HG02571 (cell line): Measurements from ENCODE around the gene ENTPD6.

Experiments
- ATAC-seq: cut with Tn5 transposase; IDR thresholded peaks from one replicate; pipeline ENCODE4 v1.9.1; 2021; ENCODE audit warnings: mild to moderate bottlenecking, moderate library complexity; ENCODE audit not compliant: unreplicated experiment

The ENTPD6 gene

DNA sequence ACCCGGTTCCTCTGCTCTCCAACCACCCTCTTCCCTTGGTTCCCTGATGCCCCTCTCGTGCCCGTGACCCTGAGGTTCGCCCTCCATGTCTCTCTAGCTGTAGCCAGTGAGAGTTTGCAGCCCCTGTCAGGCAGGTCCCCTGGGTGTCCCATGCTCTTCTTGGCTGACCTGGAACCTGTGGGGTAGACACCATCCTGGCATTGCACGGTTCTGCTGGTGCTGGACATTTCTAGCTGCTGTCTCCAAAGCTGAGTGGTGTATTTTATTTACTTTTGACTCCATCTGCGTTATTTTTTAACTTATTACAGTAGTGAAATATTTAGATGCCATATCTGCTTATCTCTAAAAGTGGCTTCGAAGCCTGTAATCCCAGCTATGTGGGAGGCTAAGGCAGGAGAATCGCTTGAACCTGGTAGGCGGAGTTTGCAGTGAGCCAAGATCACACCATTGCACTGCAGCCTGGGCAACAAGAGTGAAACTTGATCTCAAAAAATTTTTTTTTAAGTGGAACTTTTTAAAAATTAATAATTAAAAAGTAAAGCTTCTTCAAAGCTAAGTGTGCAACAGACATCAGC lies 12.5 kb downstream of the ENTPD6 start:
- no peak for ATAC-seq

DNA sequence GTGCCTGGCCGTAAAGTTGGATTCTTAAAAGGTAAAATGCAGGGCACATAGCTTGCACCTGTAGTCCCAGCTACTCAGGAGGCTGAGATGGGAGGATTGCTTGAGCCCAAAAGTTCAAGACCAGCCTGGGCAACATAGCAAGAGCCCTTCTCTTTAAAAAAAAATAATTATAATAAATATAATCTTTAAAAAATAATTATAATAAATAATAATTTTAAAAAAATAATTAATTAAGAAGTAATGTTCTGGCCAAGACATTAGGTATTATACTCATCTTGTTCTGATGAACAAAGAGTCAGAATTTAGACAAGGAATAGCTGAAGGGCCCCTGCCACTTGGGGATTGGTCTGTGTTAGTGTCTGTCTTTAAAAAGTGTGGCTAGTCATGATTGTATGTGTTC lies 13.9 kb downstream of the ENTPD6 start:
- ATAC-seq = no peak

DNA sequence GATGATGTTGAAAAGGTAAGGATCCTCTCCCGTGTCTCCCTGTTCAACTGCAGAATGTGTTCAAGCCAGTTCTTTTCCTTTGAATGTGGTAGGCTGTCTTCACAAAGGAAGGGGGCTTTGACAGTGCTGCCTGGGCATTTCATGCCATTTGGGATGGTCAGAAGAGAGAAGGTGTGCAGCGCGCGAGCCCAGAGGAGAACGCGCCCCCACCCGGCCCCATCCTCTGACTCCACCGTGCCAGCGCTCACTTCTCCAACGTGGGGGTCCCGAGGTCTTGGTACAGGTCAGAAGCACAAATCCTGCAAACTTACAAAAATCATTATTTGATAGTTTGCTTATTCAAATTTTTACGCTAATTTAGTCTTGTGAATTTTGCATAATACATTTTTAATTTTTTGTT lies 14.4 kb downstream of the ENTPD6 start:
- ATAC-seq = no peak

DNA sequence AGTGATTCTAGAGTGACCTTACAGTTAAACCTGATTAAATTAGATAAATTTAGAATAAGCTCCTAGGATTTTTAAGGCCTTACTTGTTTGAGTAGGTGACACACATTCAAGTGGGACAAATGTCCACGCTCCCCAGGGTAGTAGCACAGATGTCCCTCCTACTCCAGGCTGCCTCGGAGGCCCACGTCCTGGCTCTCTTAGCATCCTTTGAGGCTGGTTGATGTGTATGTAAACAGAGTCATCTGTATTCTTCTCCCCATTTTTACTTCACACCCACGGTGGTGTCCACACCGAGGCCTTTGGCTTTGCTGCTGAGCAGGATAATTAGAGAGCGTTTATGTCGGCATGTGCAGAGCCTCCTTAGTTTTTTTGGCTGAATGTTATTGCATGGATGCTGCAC lies 15.8 kb downstream of the ENTPD6 start:
- no peak for ATAC-seq

DNA sequence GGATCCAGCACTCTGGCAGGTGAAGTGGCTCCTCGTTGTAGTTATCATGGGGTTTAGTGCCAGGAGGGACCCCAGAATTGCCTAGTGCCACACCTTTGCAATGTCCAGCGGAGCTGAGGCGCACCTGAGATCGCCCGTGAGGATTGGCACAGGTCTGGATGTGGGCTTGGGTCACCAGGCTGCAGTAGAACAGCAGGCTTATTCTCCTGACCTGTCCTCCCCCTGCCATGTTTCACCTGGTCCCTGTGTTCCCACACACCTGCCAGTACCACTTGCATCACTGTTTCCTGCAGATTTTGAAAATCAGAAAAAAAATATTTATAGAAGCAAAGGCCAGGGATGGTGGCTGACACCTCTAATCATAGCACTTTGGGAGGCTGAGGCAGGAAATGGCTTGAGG lies 16.7 kb downstream of the ENTPD6 start:
- no peak for ATAC-seq

DNA sequence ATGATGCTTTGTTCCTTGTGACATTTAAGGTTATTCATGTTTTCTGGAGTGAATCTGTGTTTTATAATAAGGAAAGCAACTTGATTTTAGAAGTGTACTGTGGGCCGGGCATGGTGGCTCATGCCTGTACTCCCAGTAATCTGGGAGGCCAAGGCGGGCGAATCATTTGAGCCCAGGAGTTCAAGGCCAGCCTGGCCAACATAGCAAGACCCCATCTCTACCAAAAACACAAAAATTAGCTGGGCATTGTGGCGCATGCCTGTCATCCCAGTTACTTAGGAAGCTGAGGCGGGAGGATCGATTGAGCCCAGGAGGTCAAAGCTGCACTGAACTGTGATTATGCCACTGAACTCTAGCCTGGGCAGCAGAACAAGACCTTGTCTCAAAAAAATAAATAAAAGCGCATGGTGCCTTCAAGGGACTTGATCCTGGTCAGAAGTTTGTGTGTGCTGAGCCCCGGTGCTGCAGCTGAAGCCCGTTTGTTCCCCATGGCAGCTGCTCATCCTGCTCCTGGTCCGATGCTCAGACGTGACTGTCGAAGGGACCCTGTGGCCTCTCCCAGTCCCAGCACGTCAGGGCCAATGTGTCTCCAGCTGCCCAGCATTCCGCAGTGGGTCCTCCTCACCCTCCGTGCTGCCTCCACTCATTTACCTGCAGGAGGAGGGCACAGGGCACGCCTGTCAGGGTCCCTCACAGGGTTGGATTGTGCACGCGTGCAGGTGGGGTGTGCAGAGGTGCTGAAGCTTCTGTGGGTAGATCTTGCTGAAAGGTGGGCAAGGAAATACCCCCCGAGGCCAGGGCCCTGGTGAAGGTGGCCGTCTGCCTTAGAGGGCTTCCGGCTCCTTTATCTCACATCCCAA lies 18.3 kb downstream of the ENTPD6 start:
- ATAC-seq = no peak

DNA sequence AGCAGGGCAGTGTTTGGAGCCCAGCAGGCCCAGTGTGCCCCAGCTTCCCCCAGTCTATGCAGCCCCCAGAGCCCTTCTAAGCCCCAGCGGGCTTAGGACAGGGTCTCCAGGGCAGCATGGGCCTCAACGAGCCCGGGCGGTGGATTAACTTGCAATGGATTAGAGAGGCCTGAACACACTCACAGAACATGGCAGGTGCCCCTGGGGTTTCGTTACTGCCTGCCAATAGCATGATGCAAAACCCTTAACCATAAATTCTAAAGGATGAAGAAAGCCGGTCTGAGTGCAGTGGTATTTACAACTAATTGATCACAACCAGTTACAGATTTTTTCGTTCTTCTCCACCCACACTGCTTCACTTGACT lies 18.9 kb downstream of the ENTPD6 start:
- no peak for ATAC-seq

DNA sequence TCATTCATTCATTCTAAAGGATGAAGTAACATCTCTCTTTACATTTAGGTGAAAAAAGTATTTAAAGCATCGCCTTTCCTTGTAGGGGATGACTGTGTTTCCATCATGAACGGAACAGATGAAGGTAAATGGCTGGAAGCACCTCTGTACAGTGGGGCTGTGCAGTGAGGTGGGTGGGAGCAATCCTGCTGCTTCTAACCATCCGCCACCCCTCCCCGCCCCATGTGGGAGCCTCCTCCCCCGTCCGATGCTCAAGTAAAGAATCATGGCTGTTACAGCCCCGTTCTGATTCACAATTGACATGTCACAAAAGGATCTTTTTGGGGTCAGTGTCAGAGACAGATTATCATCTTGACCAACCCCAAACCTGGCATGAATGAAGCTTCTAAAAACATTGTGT lies 19.3 kb downstream of the ENTPD6 start:
- no peak for ATAC-seq

DNA sequence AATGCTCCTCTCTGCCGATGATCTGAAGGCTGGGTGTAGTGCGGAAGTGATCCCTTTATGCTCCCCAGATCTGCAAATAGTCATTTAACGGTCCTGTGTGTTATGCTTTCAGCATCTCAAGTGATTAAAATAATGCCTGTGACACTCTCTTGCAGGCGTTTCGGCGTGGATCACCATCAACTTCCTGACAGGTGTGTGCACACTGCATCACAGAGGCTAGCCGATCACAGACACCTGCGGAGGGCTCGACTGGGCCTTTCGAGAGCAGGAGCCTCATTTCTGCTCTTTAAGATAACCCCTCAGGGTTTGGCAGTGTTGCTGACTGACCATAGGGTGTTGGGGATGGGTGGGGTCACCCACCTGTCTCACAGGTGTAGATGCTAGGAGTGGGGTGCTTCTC lies 20.0 kb downstream of the ENTPD6 start:
- no peak for ATAC-seq

DNA sequence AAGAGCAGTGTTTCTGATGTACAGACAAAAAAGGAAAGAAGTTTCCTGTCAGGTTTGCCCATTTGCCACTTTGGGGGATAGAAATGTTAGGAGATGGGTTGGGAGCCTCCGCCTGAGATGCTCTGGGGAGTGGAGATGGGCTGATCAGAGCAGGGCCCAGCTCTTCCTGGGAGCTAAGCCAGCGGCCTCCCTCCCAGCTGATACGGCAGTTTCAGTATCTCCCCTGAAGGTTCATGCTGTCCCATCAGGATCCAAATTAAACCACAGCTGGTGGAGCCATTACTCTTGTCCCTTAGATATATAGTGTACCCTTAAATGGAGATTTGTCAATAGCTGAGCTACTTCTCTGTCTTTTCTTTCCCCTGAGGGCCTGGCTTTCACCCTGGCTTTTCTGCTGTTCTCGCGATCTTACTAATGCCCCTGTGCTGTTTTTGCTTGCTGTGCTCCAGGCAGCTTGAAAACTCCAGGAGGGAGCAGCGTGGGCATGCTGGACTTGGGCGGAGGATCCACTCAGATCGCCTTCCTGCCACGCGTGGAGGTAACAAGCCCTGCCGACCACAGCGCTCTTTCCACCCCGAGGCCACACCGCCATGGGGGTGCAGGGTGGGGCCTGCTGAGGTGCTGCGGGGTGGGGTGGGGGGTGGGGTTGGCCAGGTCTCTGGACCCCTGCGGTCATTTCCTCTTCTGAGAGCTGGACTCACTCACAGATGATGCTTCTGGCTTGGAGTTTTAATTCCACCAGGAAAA lies 20.9 kb downstream of the ENTPD6 start:
- no peak for ATAC-seq

DNA sequence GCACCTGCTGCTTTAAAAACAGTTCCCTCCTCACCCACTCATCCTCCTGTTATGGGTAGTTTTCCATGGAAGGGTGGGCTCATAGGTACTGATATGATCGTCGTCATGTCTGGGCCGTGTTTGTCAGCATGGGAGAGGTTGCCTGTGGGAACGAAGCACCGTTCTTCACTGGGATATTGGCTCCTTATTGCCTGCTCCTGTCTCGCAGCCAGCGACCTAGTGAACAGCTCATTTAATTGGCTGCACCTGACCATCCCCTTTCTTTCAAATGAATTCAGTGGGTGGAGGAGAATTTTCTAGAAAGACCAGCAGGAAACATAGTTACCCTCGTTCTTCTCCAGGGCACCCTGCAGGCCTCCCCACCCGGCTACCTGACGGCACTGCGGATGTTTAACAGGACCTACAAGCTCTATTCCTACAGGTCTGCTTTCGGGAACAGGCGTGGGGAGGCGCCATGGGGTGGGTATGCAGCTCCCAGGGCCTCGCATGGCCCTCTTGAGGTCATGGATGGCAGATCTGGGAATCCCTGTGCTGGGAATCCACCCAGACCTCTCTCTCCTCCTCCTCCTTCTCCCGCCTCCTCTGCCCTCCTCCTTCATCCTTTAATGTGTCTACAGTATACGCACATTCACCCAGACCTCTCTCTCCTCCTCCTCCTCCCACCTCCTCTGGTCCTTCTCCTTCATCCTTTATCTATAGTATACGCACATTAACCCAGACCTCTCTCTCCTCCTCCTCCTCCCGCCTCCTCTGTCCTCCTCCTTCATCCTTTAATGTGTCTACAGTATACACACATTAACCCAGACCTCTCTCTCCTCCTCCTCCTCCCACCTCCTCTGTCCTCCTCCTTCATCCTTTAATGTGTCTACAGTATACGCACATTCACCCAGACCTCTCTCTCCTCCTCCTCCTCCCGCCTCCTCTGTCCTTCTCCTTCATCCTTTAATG lies 21.9 kb downstream of the ENTPD6 start:
- no peak for ATAC-seq

DNA sequence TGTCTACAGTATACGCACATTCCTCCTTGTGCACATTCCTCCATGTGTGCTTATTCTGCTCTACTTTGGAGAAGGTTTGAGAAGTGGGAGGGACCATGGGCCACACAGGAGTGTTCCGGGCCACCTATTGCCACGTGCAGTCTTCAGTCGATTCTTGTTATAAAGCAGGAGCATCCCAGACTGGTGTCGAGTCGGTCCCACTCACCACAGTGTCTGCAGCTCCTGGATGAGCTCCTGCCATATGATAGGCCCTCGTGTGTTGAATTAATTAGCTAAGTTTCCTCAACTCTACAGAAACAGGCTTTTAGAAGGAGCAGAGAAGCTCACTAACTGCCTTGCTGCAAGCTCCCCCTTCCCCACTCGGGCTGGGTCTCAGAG lies 22.6 kb downstream of the ENTPD6 start:
- ATAC-seq = no peak

DNA sequence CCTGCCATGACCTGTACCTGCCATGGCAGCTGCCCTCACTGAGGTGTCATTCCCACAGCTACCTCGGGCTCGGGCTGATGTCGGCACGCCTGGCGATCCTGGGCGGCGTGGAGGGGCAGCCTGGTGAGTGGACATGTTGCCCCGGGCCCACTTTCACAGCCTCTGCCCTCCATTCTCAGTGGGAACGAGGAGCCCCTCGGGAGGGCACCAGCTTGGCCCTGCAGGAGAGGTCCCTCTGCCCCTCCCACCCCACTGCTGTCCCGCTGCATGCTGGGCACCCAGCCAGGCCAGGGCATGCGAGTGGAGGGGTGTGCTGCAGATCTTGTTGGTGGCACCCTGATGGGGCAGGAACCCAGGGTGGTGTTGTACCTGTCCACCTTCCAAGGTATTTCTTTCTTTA lies 23.0 kb downstream of the ENTPD6 start:
- ATAC-seq = no peak

DNA sequence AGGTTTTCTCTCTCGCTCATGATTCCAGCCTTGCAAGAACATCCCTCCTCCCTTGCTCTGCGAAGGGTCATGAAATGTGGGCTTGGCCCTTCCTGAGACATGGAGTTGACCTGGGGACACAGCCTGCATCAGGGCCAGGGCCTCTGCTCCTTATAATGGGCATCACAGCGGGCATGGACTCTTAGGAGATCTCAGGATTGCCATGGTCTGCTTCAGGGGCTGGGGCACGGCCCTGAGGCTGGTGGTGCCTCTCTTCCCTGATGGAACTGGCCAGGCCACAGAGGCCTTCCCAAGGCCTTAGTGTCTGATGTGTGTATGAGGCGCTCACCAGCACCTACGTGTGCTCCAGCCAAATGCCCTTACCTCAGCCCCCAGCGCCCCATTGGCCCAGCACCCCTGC lies 23.9 kb downstream of the ENTPD6 start:
- no peak for ATAC-seq

DNA sequence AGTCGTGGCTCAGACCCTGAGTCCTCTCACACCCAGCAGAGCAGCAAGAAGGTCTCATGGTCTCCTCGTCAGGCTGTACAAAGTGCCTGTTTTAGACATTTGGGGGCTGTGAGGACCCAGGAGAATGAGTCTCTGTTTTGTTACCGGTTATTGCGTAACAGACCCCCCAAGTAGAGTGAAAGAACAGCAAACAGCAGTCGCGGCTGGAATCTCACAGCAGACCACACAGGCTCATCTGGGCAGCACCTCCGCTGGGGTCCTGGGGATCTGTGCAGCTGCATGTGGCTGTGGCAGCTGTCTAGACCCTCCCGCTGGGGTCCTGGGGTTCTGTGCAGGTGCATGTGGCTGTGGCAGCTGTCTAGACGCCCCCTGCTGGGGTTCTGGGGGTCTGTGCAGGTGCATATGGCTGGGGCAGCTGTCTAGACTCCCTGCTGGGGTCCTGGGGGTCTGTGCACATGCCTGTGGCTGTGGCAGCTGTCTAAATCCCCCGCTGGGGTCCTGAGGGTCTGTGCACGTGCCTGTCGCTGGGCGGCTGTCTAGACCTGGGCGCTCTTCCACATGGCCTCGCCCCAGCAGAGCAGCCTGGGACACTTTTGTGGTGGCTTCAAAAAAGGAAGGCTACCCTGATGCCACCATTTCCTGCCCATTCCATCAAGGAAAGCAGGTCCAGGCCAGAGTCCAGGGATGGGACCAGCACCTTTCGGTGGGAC lies 24.7 kb downstream of the ENTPD6 start:
- ATAC-seq = no peak

DNA sequence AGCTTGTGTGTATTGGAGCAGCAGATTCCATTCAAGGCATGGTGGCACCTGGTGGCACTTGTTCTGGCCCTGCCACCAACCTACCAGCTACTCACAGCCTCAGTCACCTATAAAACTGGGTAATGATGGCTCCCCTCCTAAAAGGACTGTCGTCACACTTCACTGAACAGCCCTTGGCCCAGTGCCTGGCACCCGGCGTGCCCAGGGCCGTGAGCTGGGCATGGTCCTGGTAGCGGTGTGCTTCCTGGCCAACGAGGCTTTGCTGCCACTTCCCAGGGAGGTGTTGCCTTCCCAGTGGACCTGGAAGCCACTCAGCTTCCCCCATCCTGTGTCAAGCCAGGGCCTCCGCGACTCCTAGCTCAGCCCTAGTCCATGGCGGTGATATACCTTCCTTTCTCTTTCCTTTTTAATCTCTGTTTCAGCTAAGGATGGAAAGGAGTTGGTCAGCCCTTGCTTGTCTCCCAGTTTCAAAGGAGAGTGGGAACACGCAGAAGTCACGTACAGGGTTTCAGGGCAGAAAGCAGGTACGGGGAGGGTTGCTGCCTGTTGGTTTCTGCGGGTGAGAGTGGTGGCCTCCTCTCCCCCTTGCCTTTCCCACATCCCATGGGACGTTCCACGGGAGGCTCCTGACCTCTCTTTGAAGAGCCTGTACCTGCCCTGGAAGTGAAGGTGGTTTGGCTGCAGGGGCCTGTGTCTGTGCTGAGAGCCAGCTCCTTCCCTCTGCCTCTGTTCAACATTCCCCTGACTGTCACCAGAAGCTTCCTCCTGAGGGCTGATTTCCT lies 25.5 kb downstream of the ENTPD6 start:
- ATAC-seq = no peak

DNA sequence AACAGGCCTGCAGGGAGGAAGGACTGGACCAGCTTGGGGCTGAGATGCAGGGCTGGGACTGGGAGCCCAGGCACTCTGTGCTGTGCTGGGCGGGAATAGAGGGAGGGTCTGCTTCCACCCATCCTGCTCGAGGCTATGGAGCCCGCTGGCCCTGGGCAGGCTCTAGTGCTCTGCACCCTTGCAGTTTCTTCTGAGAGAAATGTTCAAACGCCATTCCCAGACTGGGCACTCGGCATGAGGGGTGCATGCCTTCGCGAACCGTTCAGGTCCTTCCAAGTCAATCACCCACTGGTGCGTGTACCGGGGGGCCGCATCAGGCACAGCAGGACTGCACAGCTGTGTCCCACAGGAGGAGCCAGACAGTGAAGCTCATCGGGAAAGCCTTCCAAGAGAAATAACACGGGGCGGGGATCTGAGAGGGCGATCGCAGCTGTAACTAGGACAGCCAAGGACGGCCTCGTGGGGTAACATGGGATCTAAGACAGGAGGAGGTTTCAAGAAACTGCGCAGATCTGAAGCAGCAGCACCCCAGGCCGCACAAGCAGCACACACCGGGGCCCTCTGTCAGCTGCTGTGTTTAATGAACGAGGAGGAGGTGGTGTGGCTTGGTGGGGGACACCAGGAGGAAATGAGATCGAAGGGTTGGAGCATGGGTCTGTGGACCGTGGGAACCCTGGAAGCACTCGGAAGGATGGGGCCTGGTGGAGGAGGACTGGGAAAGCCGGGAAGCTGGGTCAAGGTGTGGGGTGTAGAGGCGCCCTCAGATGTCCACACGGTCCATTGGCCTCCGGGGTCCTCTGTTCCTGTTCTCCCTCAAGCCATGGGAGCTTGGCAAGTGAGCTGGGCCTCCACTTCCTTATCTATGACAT lies 26.3 kb downstream of the ENTPD6 start:
- no peak for ATAC-seq

DNA sequence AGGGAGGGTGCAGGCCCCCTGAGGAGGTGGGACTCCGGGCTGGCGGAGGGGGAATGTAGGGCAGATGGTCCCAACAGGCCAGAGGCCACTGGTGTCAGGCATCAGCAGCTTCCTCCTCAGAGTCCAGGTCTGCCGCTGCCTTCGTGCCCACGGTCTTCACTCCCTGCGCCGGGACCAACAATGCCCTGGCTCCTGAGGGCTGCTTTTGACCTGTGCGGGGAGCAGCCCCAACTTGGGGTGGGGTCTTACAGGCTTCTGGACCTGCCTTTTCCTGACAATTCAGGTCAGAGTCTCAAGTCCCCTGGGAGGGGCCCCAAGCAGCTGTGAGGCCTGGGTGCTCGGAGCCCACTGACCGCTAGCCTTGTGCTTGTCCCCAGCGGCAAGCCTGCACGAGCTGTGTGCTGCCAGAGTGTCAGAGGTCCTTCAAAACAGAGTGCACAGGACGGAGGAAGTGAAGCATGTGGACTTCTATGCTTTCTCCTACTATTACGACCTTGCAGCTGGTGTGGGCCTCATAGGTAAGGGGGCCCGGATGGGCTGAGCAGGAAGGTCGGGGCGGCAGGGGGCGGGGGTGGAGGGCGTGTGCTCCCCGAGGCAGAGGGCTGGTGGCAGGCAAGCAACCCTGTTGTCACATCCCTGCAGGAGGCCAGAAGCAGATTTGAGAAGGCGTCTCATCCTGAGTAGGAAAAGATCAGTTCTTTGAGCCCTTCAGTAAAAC lies 27.1 kb downstream of the ENTPD6 start:
- no peak for ATAC-seq
